ENCODE measurements around the gene C5orf47.

Gene C5orf47

GRCh38 chr5:173988554-173989431 is at the start of gene C5orf47:
Gene C5orf47 (plus strand): TSS chr5:173989170. CDS start chr5:173989264, 94 bp downstream.
- no peak for DNase-seq

- no peak for DNase-seq
Measured at GRCh38 chr5:173940269-173940668, 48.7 kb upstream of the C5orf47 start.

DNA sequence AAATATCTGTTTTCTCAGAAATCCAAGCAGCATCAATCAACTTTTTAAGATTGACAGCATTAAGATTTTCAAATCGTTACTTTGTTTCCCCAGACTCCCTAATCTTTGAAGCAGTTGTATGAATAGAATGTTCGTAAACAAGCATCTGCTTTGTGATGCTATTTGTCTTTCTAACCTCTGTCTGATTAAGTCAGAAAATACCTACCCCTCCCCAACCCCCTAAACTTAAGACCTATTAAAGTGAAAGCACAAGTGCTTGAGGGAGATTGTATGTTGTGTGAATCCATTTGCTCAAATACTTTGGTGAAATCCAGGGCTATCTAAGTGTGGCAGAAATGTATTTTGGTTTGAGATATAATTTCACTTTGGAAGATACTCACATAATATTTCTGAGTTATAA is 47.9 kb upstream of the C5orf47 start:
- DNase-seq = no peak

- no peak for DNase-seq
Measured at GRCh38 chr5:173941758-173942401, 47.1 kb upstream of the C5orf47 start.

GRCh38 chr5:173944511-173944910 is 44.5 kb upstream of the C5orf47 start:
- no peak for DNase-seq

DNA sequence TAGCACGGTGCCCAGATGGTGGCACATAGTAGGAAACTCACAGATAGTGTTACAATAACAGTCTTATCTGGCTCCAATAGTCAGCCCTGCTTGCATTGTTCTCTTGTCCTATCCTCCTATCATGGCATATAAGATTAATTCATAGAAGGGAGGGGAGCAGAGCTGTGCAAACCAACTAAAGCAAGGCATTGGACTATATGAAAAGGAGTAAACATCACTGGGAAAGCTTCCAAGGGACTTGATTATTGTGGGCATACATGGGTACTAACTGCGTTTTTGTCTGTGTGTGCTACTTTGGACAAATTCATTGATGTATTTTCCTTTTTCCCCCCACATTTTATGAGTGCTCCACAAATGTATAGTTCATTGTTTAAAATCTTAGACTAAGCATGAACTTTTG is 43.8 kb upstream of the C5orf47 start:
- no peak for DNase-seq

DNA sequence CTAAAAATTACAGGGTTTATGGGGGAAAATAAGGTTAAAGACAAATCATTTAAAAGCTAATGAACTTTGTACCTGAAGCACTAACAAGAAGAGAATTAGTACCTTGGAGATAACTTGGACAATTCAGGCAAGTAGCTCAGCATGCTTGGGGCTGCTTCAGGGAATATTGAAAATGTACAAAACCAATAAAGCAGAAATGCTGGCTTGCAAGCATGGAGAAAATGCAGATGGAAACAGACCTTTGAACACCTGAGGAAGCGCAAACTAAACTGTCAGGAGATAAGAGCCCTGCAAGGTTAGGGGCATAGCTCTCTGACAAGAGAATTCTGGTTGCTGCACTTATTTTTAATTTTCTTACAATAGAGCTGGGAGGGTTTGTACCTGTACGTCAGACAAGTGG is 42.6 kb upstream of the C5orf47 start:
- no peak for DNase-seq

- no peak for DNase-seq
Measured at GRCh38 chr5:173950829-173951228, 38.1 kb upstream of the C5orf47 start.

DNA sequence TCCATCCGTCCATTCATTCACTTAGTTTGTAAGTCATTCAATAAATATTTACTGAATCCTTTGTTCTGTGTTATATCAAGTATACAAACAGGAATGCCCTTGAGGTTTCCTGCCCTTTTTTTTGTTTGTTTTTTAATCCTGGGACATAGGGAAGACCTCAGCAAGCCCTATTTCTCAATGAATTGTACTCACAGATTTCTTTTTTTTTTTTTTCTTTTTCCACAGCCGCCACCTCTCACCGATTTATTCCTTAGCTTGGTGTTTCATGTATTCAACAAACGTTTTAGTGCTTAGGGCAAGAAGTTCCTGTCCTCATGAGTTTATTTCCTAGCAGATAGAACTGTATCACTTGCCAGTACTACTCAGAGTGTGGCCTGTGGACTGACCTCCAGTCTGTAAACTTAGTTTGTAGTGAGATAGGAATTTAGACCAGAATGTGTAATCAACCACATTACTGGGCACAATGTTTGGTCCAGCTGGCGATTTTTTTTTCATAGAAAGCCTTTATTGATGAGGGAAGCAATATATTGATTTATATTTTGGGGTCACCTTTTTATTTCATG is 35.4 kb upstream of the C5orf47 start:
- DNase-seq = no peak

GRCh38 chr5:173954671-173955521 is 34.1 kb upstream of the C5orf47 start:
- no peak for DNase-seq

DNA sequence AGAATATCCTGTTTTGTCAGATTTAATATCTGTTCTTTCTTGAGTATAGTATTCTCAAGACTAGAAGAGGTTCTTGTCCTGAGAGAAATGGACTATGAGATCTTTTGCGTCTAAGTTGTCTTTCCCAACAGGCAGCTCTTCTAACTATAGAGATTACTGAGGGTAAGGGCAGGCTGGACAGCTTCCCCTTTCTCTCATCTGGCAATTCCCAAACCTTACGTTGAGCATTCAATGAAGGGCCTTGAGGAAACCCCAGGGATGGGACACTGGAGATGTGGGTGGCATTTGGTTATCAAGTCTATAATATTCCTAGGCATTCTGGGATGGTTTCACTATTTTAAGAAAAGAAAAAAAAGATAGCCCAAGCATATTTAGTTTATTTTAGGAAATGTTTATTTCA is 28.0 kb upstream of the C5orf47 start:
- no peak for DNase-seq

- no peak for DNase-seq
Measured at GRCh38 chr5:173961418-173961817, 27.6 kb upstream of the C5orf47 start.

DNA sequence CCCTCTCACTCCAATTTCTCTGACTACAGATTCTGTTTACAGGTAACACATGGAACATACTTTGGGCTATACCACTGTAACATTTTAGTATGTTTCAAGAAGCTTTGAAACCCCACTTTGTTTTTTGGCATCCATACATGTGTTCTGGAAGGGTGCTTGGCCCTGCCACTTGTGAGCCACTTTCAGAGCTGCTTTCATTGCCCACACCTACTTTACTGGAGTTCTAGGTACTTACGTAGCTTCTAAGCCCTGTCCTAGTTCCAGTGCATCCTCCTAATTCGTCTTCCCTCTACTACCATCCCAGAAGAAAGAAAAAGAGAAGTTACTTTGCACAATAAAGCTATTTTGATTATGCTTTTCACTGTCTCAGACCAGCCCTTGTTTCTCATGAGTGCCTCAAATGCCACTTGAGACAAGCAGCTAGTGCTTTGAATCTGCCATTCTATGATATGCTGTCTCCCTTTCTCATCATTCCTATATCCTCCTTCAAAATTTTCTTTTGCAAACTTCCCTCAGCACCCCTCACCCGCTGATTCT is 26.5 kb upstream of the C5orf47 start:
- DNase-seq = no peak

GRCh38 chr5:173963182-173963838 is 25.7 kb upstream of the C5orf47 start:
- DNase-seq = no peak

- peak; percentile 77 for DNase-seq
Measured at GRCh38 chr5:173963867-173964441, 25.0 kb upstream of the C5orf47 start.

- no peak for DNase-seq
Measured at GRCh38 chr5:173964506-173964905, 24.5 kb upstream of the C5orf47 start.

DNA sequence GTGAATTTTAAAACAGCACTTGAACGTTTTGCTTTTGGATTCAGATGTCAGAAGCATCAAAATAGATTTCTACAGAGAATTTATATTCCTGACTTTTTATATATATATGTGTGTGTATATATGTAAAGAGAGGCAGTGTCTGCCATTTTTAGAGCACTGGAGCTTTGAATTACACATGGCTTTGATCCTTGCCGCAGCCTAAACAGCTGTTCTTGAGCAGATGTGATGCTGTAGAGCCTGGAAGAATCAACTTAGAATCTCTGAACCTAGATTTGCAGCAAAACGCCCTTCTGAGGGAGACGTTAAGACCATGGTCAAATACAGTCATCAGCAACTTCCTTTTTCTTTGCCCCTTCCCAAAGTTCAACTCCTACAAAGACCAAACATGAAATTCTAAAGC is 21.7 kb upstream of the C5orf47 start:
- DNase-seq = no peak

GRCh38 chr5:173968154-173968797 is 20.7 kb upstream of the C5orf47 start:
- DNase-seq = no peak

GRCh38 chr5:173969167-173970049 is 19.6 kb upstream of the C5orf47 start:
- DNase-seq = no peak
